PC-9 (cell line): ENCODE results near the gene ZFYVE9. TPM values are rescaled to one million over a fixed set of nuclear protein-coding genes. Genes with fewer than 3 reads are reported as not detected.

Source experiments
- BruUV-seq: library from RNA; stranded (reverse); fragments of 400-500 nt; replicated peaks from 2 replicates; lab custom pipeline; 2021; lab: Mats Ljungman, UMichigan
- CTCF ChIA-PET: fragments of 300-600 bp; sonication (Branson Sonifier 250); formaldehyde crosslinking; loops from one replicate; lab custom pipeline; 2022; ENCODE audit warnings: antibody characterized with exemption; lab: Charles Lee
- POLR2A ChIA-PET: fragments of 300-600 bp; sonication (Branson Sonifier 250); formaldehyde crosslinking; loops from one replicate; lab custom pipeline; 2022; ENCODE audit warnings: antibody characterized with exemption; ENCODE audit not compliant: unreplicated experiment; lab: Charles Lee
- DNase-seq, 2 experiments: peaks; one replicate each; pipeline versions ENCODE4 v3.0.0 to v3.0.0-alpha.2; 2015 to 2022; ENCODE audit warnings: mixed read lengths in 1 of 2
- H2AFZ ChIP-seq: fragments of 200-600 bp; sonication (generic); 2 replicates; pipeline ENCODE4 v1.8.1; 2017; ENCODE audit warnings: antibody characterized with exemption
- H3F3A ChIP-seq: fragments of 200-600 bp; sonication (generic); 2 replicates; pipeline ENCODE4 v1.8.1; 2017; ENCODE audit warnings: antibody characterized with exemption, mild to moderate bottlenecking, low read depth; ENCODE audit not compliant: insufficient read depth
- H3K27ac ChIP-seq: fragments of 200-600 bp; sonication (generic); 2 replicates; pipeline ENCODE4 v1.6.1; 2016; ENCODE audit warnings: mixed run types
- H3K27me3 ChIP-seq: fragments of 200-600 bp; sonication (generic); 2 replicates; pipeline ENCODE4 v1.6.1; 2016; ENCODE audit warnings: low read depth, mixed run types; ENCODE audit not compliant: insufficient read depth
- H3K36me3 ChIP-seq: fragments of 200-600 bp; sonication (generic); 2 replicates; pipeline ENCODE4 v1.6.1; 2016; ENCODE audit warnings: low read depth, mixed run types
- H3K4me1 ChIP-seq: fragments of 200-600 bp; sonication (generic); replicated peaks from 2 replicates; pipeline ENCODE4 v1.6.1; 2016; ENCODE audit warnings: mixed run types; ENCODE audit not compliant: insufficient read depth
- H3K4me2 ChIP-seq: fragments of 200-600 bp; sonication (generic); 2 replicates; pipeline ENCODE4 v1.6.1; 2017; ENCODE audit warnings: mixed run types
- H3K4me3 ChIP-seq: fragments of 200-600 bp; sonication (generic); 2 replicates; pipeline ENCODE4 v1.6.1; 2016; ENCODE audit warnings: mixed run types
- H3K79me2 ChIP-seq: fragments of 200-600 bp; sonication (generic); 2 replicates; pipeline ENCODE4 v1.6.1; 2017; ENCODE audit warnings: low read depth, mixed run types
- H3K9me2 ChIP-seq: fragments of 200-600 bp; sonication (generic); 2 replicates; pipeline ENCODE4 v1.8.1; 2017; ENCODE audit warnings: mild to moderate bottlenecking; ENCODE audit not compliant: insufficient read depth
- H3K9me3 ChIP-seq: fragments of 200-600 bp; sonication (generic); 2 replicates; pipeline ENCODE4 v1.8.1; 2016; ENCODE audit warnings: low read depth; ENCODE audit not compliant: insufficient read depth
- H4K20me1 ChIP-seq: fragments of 200-600 bp; sonication (generic); 2 replicates; pipeline ENCODE4 v1.8.1; 2017; ENCODE audit not compliant: insufficient read depth
- CTCF ChIP-seq: fragments of 200-600 bp; sonication (generic); conservative IDR thresholded peaks from 2 replicates; pipeline ENCODE4 v1.6.1; 2017; ENCODE audit warnings: mixed run types, antibody characterized with exemption, mild to moderate bottlenecking, moderate library complexity
- EZH2 ChIP-seq: fragments of 200-600 bp; sonication (generic); IDR thresholded peaks from 2 replicates; pipeline ENCODE4 v1.8.0; 2017; ENCODE audit warnings: antibody characterized with exemption, low read depth
- intact Hi-C: fragments of 100-400 bp; cut with micrococcal nuclease; formaldehyde crosslinking; loops from one replicate; pipeline ENCODE4 v1.10.0; 2022; ENCODE audit not compliant: unreplicated experiment
- total RNA-seq: library from RNA; stranded (reverse); gene quantifications from 2 replicates; pipeline ENCODE4 v1.2.3, GENCODE V29; 2021

Gene ZFYVE9
- total RNA-seq, 1 experiment from 2014 or later = 20.7 TPM

- BruUV-seq = no TSS peak
- no peaks in the 10 kb centered on the region for H3K4me1 ChIP-seq
- no peaks in the 10 kb centered on the region for H3K9me2 ChIP-seq
- intact Hi-C loops = no loop called here
- DNase-seq = no peak
- H3K4me3 ChIP-seq = no peak overlapping the region
- TF ChIP-seq EZH2 = no peak
- TF ChIP-seq CTCF = no peak
- H3K36me3 ChIP-seq = peaks cover 11% of the 10 kb centered on the region; the same call in 1 of the 2 replicates
- CTCF ChIA-PET = interaction anchor here (0.7 kb wide), 1 partner anchor 264 kb away, joined by 5 read pairs; no protein-coding TSS in a partner anchor
- no peaks in the 10 kb centered on the region for H3K9me3 ChIP-seq
- no peaks in the 10 kb centered on the region for H3F3A ChIP-seq
- no peak overlapping the region for H3K27ac ChIP-seq
- H2AFZ ChIP-seq = no peak overlapping the region
- no peaks in the 10 kb centered on the region for H3K27me3 ChIP-seq
- no peak overlapping the region for H3K4me2 ChIP-seq
- H3K79me2 ChIP-seq = no peaks in the 10 kb centered on the region
- POLR2A ChIA-PET = no interaction called here
- H4K20me1 ChIP-seq = no peaks in the 10 kb centered on the region
Observed at GRCh38 chr1:52355436-52355835, 213.5 kb downstream of the ZFYVE9 start.

- Histone ChIP-seq H3K27me3 (no peaks in the 10 kb centered on the region), H4K20me1 (no peaks in the 10 kb centered on the region), H3K4me1 (no peaks in the 10 kb centered on the region), H3K9me2 (no peaks in the 10 kb centered on the region), H3K79me2 (no peaks in the 10 kb centered on the region), H3K36me3 (peaks cover 11% of the 10 kb centered on the region; the same call in 1 of the 2 replicates), H2AFZ (no peak overlapping the region), H3K9me3 (no peaks in the 10 kb centered on the region), H3K27ac (no peak overlapping the region), H3K4me3 (no peak overlapping the region), H3F3A (no peaks in the 10 kb centered on the region), H3K4me2 (no peak overlapping the region)
- BruUV-seq = no TSS peak
- intact Hi-C loops = no loop called here
- DNase-seq = no peak
- no peak for TF ChIP-seq EZH2
- no peak for TF ChIP-seq CTCF
- POLR2A ChIA-PET = interaction anchor here (0.7 kb wide), 1 partner anchor 15 kb away, joined by 4 read pairs; no protein-coding TSS in a partner anchor
- CTCF ChIA-PET = interaction anchor here (0.7 kb wide), 1 partner anchor 265 kb away, joined by 5 read pairs; no protein-coding TSS in a partner anchor
Observed at GRCh38 chr1:52355847-52356505, 214.1 kb downstream of the ZFYVE9 start.

GRCh38 chr1:52356818-52357355 is 215.0 kb downstream of the ZFYVE9 start:
- Histone ChIP-seq H3F3A (no peaks in the 10 kb centered on the region), H3K36me3 (peaks cover 11% of the 10 kb centered on the region; the same call in 1 of the 2 replicates), H3K27me3 (no peaks in the 10 kb centered on the region), H3K9me3 (no peaks in the 10 kb centered on the region), H2AFZ (no peak overlapping the region), H3K9me2 (no peaks in the 10 kb centered on the region), H3K4me3 (no peak overlapping the region), H3K4me2 (no peak overlapping the region), H3K4me1 (no peaks in the 10 kb centered on the region), H3K79me2 (no peaks in the 10 kb centered on the region), H4K20me1 (no peaks in the 10 kb centered on the region), H3K27ac (no peak overlapping the region)
- intact Hi-C loops = no loop called here
- CTCF ChIA-PET = no interaction called here
- TF ChIP-seq CTCF (no peak), EZH2 (no peak)
- BruUV-seq = no TSS peak
- no peak for DNase-seq
- POLR2A ChIA-PET = no interaction called here
